T1000 (cell line): ENCODE results near the gene FUT3.

ENCODE experiments used
- DNase-seq: peaks from one replicate; lab custom pipeline; 2025; ENCODE audit warnings: mixed read lengths; lab: John Stamatoyannopoulos, UW

The FUT3 gene

GRCh38 chr19:5824751-5825150, 26.5 kb downstream of the FUT3 start:
- DNase-seq: no peak

- DNase-seq: no peak
Observed at GRCh38 chr19:5823579-5824281, 27.5 kb downstream of the FUT3 start.

GRCh38 chr19:5822181-5822844, 28.9 kb downstream of the FUT3 start:
- DNase-seq: no peak

- DNase-seq: no peak
Observed at GRCh38 chr19:5821521-5822180, 29.6 kb downstream of the FUT3 start.

GRCh38 chr19:5820785-5821184, 30.5 kb downstream of the FUT3 start:
- DNase-seq: no peak

GRCh38 chr19:5818594-5818993, 32.7 kb downstream of the FUT3 start:
- DNase-seq: no peak

DNA sequence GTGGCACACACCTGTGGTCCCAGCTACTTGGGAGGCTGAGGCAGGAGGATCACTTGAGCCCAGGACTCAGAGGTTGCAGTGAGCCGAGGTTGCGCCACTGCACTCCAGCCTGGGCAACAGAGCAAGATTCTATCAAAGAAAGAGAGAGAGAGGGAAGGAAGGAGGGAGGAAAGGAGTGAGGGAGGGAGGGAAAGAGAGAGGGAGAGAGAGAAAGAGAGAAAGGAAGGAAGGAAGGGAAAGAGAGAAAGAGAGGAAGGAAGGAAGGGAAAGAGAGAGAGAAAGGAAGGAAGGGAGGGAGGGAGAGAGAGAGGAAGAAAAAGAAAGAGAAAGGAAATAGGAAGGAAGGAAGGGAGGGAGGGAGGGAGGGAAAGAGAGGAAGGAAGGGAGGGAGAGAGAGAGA, 34.0 kb downstream of the FUT3 start:
- no peak for DNase-seq

DNA sequence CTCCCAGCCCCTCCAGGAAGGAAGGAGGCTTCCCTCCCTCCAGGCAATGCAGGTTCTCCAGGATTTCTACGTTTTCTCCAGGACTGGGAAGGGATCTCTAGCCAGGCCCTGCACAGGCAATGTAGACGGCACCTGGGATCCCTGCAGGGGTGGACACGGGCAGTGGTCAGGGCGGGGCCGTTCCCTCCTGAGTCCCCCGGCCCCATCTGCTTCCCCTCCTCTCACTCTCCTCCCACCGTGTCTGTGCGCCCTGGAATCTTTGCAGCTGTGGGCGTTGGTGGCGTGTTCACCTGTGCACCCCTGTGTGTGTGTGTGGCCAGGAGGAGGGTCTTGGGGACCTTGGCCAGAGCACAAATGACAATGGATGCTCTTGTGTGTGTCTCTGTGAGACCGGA, 36.4 kb downstream of the FUT3 start:
- no peak for DNase-seq

GRCh38 chr19:5814123-5814851, 37.0 kb downstream of the FUT3 start:
- DNase-seq: no peak

DNA sequence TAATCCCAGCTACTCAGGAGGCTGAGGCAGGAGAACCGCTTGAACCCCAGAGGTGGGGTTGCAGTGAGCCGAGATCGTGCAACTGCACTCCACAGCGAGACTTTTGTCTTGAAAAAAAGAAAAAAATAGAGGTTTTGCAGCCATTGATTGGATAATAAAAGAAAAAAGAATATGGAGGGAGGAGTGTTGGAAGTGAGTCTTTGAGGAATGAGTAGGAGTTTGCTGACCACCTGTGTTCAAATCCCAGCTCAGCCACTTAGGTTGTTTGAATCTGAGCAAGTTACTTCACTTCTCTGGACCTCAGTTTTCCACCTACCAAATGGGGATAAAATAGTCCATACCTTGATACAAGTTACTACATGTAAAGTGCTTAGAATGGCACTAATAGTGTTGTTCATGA, 40.1 kb downstream of the FUT3 start:
- no peak for DNase-seq

DNA sequence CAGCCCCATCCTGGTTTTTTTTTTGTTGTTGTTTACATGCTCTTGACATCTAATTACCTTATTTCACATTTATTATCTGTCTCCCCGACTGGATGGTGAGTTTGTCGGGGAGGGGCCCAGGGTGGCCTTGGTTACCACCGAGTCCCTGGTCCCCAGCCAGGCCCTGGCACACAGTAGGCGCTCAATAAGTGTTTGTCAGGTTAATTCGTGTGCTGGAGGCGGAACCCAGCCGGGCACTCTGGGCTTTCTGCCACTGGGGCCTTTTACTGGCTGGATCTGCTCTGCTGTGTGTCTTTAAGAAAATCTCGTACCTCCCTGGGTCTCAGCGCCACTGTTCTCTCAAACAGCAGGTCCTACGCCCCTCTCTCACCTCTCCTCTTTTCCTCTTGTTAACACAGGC, 41.8 kb downstream of the FUT3 start:
- no peak for DNase-seq

GRCh38 chr19:5809053-5809452, 42.2 kb downstream of the FUT3 start:
- DNase-seq: no peak

DNA sequence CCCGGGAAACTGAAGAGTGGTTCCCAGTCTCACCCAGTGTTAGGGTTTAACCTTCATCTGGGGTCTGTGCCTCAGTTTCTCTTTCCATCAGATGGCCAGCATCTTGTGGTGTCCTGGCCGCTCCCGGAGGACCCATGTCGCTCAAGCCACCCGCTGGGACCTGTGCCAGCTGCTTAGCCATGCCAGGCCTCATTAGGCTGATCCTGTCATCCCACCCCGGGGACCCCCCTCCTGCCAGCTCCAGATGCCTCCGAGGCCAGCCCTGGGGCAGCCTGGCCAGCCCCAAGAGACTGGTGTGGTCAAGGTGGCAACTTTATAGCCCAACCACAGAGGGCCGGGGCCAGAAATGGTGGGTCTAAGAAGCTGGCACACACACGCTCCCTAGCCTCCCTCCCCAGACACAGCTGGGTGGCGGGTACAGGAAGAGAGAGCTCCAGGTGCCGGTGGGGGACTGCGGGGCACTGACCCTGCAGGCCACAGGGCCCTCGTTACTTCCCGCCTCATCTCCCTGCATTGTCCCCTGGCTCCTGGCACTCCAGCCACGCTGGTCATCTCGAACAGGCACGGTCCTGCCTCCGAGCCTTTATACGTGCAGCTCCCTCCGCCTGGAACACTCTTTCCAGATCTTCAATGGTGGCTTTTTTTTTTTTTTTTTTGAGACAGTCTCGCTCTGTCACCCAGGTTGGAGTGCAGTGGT, 43.0 kb downstream of the FUT3 start:
- DNase-seq: no peak

DNA sequence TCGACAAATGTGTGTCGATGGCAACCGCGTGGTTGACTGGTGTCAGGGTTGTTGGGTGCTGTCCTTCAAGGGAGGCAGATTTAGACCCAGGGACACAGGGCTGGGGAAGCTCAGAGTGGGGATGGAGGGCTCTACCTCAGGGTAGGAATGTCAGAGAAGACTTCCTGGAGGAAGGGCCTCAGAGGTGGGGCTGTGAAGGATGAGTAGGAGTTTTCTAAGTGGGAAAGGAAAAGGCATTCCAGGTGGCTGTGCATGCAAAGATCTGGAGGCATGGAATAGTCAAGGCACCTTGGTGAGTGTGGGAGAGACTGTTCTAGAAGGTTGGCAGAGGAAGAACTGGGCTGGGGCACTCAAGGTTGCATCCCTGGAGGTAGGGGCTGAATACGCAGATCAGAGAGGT, 44.3 kb downstream of the FUT3 start:
- DNase-seq: no peak

GRCh38 chr19:5806133-5806489, 45.1 kb downstream of the FUT3 start:
- no peak for DNase-seq

- DNase-seq: no peak
Observed at GRCh38 chr19:5805462-5806132, 45.7 kb downstream of the FUT3 start.

DNA sequence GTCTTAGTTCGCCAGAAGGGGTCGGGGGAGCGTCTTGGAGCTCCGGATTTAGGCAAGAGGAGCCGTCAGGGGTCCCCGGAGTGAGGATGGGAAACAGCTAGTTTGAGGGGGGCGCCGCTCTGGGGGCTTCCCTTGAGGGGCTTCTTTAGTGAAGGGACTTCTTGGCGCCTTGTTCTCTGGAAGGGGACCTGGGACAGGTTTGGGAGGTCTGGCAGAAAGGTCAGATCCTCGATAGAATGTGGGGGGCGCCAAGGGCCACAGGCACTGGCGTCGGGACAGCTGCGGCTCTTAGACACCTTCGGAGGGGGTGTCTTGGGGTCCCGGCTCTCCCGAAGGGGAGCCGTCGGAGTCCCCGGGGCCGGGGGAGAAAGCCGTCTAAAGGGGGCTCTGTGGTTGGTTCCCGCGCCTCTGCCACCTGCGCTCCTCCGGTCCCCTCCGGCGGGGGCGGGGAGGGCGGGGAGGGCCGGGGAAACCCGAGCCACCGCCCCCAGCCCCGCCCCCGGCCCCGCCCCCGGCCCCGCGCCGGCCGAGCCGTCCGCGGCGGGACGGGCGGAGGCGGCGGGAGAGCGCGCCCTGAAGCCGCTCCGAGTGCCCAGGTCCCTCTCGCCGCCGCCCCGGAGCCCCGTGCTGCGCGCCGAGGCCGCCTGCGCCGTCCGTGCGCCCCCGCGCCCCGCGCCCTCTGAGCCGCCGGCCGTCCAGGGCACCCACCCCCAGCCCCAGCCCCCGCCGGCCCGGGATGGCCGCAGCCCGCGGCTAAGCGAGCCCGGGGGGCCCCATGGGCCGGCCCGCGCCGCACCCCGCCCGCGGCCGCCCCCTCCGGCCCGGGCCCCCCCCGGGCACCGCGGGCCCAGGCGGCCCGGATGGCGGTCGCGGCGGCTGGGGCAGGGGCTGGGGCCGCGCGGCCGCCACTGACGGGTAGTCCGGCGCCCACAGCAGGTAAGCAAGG, 46.5 kb downstream of the FUT3 start, which contains the start of gene NRTN:
Gene NRTN, plus strand, starts transcription at position 552 of the 946 bp plus-strand sequence. CDS start 19,099 bp downstream, outside the sequence.
- DNase-seq: no peak

DNA sequence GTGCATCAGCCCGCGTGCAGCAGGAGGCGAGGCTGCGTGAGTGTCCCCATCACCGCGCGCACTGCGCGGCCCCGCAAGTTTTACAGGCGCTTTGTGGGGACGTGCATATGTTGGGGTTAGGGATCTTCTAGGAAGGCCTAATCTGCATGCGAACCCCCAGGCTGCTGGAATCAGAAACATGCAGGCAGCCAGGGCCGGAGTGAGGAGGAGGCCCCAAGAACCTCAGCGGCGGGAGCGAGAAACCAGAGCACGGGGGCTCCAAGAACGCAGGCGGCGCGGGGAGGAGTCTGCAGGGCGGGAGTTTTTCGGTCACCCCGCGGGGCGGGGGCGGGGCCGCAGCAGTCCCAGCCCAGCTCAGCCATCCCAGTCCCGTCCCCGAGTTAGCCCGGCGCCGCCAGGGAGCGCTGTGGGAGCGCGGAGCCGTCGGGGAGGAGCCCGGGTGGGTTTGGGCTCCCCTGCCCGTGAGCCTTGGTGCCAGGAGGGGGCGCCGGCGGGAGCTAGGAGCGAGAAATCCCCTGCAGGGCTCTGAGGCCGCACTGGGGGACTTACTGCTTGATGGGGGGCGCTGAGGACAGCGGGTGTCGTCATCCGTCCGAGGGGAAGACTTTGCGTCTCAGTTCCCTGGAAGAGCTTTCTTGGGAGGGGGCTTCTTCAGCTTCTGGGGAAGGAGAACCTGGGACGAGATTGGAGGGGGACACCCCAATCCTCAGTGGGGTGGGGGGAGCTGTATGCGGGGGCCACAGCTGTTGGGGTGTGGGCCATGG, 47.3 kb downstream of the FUT3 start:
- DNase-seq: peak; percentile 89

- no peak for DNase-seq
Observed at GRCh38 chr19:5803441-5803751, 47.9 kb downstream of the FUT3 start.
